Measurements from ENCODE around the gene BIRC5. TPM values are rescaled to one million over a fixed set of nuclear protein-coding genes. Genes with fewer than 3 reads are reported as not detected.

The BIRC5 gene
- total RNA-seq, 3 donors from 2014 or later (not counting 1 experiment from before 2014, with no cell fraction given): 0.73 to 1.9 (median 1.2) TPM

DNA sequence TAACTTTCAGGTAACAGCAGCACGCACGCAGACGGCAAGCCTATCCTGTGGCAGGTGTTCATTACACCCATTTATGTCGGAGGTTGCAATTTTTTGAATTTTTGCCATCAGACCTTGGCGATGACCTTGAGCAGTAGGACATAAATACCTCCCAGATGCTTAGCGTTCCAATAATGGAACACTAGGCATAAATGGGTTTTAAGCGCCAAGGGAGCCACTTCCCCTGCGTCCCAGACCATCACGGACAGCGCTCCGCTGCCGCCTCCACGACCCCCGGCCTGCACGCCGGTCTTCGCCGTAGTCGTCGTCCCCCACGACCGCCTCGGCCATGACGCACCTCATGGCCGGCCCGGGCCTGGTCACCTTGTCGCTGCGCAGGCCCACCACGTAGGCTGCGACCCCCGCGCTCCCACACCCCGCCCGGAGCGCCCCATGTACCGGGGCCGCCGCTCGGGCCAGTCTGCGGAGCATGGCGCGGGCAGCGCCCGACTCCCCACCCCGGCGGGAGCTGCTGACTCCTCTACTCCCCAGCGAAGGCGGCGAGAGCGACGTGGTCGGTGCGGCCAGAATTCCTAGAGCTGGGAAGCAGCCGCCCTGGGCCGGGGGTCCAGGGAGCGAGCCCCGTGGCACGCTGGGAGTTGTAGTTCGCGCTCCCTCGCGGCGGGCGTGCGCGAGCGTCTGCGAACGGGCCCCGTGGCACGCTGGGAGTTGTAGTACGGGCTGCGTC lies 40.1 kb downstream of the BIRC5 start:
- Histone ChIP-seq H3K4me1 (ENCODE audit: control insufficient read depth, insufficient read depth, low read length) (peaks cover 61% of the 10 kb centered on the region), H3K27ac (ENCODE audit: low read length) (no peak overlapping the region), H3K36me3 (ENCODE audit: control insufficient read depth, insufficient read depth, low read length) (no peaks in the 10 kb centered on the region), H3K27me3 (ENCODE audit: control insufficient read depth, insufficient read depth, low read length) (no peaks in the 10 kb centered on the region), H3K4me3 (ENCODE audit: low read length) (peak overlapping the region; percentile 56), H3K9me3 (ENCODE audit: control insufficient read depth, insufficient read depth, low read length) (no peaks in the 10 kb centered on the region)
- Mint-ChIP-seq H3K27me3 (ENCODE audit: low read depth in 2 of 2) (peaks cover 0 to 6% of the 10 kb centered on the region in 2 donors), H3K27ac (peak overlapping the region in 1 of 2 donors; percentile 77), H3K4me3 (peak overlapping the region; percentile 88), H3K4me1 (peaks cover 18 to 40% of the 10 kb centered on the region in 2 donors), H3K9me3 (no peaks in the 10 kb centered on the region), H3K36me3 (no peaks in the 10 kb centered on the region)
- TF ChIP-seq CTCF (IDR thresholded peaks at IDR 0.05): no peak
- intact Hi-C loops (cut with micrococcal nuclease): loop anchor here (1.0 kb wide), 1 partner anchor 40 kb away; the partner anchor contains the start of gene BIRC5
- WGBS (ENCODE audit: insufficient coverage): 2% methylated on average over 73 of the region's 73 CpGs
- peak; percentile 76 to 91 for DNase-seq
- peak; percentile 84 to 87 (median 86) for ATAC-seq

DNA sequence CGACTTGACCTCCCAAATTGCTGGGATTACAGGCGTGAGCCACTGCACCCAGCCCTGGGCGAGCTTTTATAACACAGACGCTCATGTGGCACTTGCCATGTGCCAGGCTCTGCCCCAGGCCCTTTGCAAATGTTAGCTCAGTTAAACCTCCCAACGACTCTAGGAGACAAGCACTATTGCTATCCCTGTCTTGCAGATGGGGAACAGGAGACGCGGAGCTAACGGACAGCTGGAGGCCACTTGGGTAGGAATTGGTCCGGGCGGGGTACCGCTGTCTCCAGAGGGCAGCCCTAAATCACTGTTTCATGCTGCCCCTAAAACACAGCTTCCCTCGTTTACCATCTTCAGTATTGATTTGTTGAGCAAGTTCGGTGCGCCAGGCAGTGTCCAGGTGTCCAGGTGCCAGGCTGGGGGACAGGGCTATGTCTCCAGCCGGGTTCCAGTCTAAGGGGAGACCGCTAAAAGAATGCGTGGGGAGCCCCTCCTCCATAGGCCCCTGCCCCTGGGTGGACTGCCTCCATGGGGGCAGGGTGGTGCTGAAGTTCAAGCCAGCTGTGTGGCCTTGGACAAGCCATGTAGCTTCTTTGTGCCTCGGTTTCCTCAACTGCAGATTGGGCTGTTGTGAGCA lies 41.1 kb downstream of the BIRC5 start:
- no peaks in the 10 kb centered on the region for H3K27me3 ChIP-seq (ENCODE audit: control insufficient read depth, insufficient read depth, low read length)
- no peak for ATAC-seq
- H3K27ac Mint-ChIP-seq: no peak overlapping the region
- DNase-seq: no peak
- no peak overlapping the region for H3K27ac ChIP-seq (ENCODE audit: low read length)
- H3K4me1 Mint-ChIP-seq: peaks cover 18 to 40% of the 10 kb centered on the region in 2 donors
- no peak overlapping the region for H3K4me3 ChIP-seq (ENCODE audit: low read length)
- H3K9me3 Mint-ChIP-seq: no peaks in the 10 kb centered on the region
- intact Hi-C loops (cut with micrococcal nuclease): no loop called here
- no peaks in the 10 kb centered on the region for H3K9me3 ChIP-seq (ENCODE audit: control insufficient read depth, insufficient read depth, low read length)
- peaks cover 0 to 8% of the 10 kb centered on the region in 2 donors for H3K27me3 Mint-ChIP-seq (ENCODE audit: low read depth in 2 of 2)
- H3K36me3 ChIP-seq (ENCODE audit: control insufficient read depth, insufficient read depth, low read length): no peaks in the 10 kb centered on the region
- H3K4me3 Mint-ChIP-seq: peak overlapping the region; percentile 66
- H3K4me1 ChIP-seq (ENCODE audit: control insufficient read depth, insufficient read depth, low read length): peaks cover 63% of the 10 kb centered on the region
- no peak for TF ChIP-seq CTCF (IDR thresholded peaks at IDR 0.05)
- H3K36me3 Mint-ChIP-seq: no peaks in the 10 kb centered on the region
- 92% methylated on average over 18 of the region's 18 CpGs for WGBS (ENCODE audit: insufficient coverage)

DNA sequence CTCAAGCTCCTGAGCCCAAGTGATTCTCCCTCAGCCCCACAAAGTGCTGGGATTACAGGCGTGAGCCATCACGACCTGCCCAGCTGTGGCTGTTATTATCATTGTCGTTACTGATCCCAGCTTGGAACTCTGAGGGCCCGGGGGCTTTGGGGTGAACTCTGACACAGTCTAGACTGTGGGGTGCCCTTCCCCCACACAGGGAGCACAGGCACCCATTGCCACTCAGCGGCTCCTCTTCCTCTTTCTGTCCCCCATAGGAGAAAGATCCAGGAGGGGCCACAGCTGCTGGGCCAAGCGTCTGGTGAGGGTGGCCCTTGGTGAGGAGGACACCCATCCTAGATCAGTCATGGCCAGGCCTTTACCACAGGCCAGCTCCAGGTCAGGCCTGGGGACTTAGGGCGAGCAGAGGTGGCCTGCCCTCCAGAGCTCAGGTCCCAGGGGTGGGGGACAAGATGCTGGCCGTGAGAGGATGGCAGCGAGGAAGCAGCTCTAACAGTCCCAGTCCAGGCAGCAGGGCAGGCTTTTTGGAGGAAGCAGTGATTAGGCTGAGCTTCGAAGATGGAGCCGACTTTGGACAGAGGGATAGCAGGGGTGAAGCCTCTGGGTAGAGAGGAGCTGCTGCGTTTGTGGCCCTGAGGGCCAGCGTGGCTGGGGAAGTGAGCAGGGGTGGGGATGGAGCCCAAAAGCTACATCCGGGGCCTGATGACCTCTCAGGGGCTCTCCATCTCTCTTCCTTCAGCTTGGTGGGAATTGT lies 42.1 kb downstream of the BIRC5 start:
- peaks cover 54% of the 10 kb centered on the region for H3K4me1 ChIP-seq (ENCODE audit: control insufficient read depth, insufficient read depth, low read length)
- Mint-ChIP-seq H3K27me3 (ENCODE audit: low read depth in 2 of 2) (peaks cover 0 to 8% of the 10 kb centered on the region in 2 donors), H3K4me3 (peak overlapping the region; percentile 28), H3K4me1 (peaks cover 12 to 34% of the 10 kb centered on the region in 2 donors), H3K27ac (no peak overlapping the region), H3K9me3 (no peaks in the 10 kb centered on the region), H3K36me3 (no peaks in the 10 kb centered on the region)
- H3K4me3 ChIP-seq (ENCODE audit: low read length): no peak overlapping the region
- H3K9me3 ChIP-seq (ENCODE audit: control insufficient read depth, insufficient read depth, low read length): no peaks in the 10 kb centered on the region
- intact Hi-C loops (cut with micrococcal nuclease): no loop called here
- 81% methylated on average over 14 of the region's 14 CpGs for WGBS (ENCODE audit: insufficient coverage)
- no peak for TF ChIP-seq CTCF (IDR thresholded peaks at IDR 0.05)
- no peaks in the 10 kb centered on the region for H3K36me3 ChIP-seq (ENCODE audit: control insufficient read depth, insufficient read depth, low read length)
- no peak overlapping the region for H3K27ac ChIP-seq (ENCODE audit: low read length)
- ATAC-seq (no peak), DNase-seq (no peak)
- no peaks in the 10 kb centered on the region for H3K27me3 ChIP-seq (ENCODE audit: control insufficient read depth, insufficient read depth, low read length)
